HepG2 (cell line): ENCODE results near the gene RICTOR. TPM values are rescaled to one million over a fixed set of nuclear protein-coding genes. Genes with fewer than 3 reads are reported as not detected.

ENCODE experiments used
- ARHGAP35 ChIP-seq: sonication (generic); formaldehyde crosslinking; IDR thresholded peaks from 2 replicates; pipeline ENCODE4 v1.9.0; 2022; ENCODE audit warnings: mild to moderate bottlenecking, inconsistent platforms, moderate library complexity, missing genetic modification reagents, borderline replicate concordance
- DR1 ChIP-seq: sonication (generic); formaldehyde crosslinking; IDR thresholded peaks from 2 replicates; pipeline ENCODE4 v1.8.0; 2021; ENCODE audit warnings: mild to moderate bottlenecking, missing genetic modification reagents, inconsistent platforms
- GPN1 ChIP-seq: sonication (generic); formaldehyde crosslinking; IDR thresholded peaks from 2 replicates; pipeline ENCODE4 v1.5.1; 2020; ENCODE audit warnings: missing genetic modification reagents, borderline replicate concordance
- HMG20A ChIP-seq: IDR thresholded peaks from 2 replicates; pipeline ENCODE4 v1.6.1; 2016; ENCODE audit warnings: borderline replicate concordance
- NFIC ChIP-seq: IDR thresholded peaks from 2 replicates; pipeline ENCODE4 v1.6.1; 2012; ENCODE audit warnings: mild to moderate bottlenecking, low read length, inconsistent platforms
- PHB2 ChIP-seq: fragments of 450-650 bp; IDR thresholded peaks from 2 replicates; pipeline ENCODE4 v1.6.1; 2018; ENCODE audit not compliant: partially characterized antibody
- U2AF2 ChIP-seq: fragments of 200-400 bp; formaldehyde crosslinking; IDR thresholded peaks from 2 replicates; pipeline ENCODE4 v1.6.1; 2017; ENCODE audit warnings: low read depth, mild to moderate bottlenecking, low read length
- ZBTB49 ChIP-seq: sonication (generic); formaldehyde crosslinking; IDR thresholded peaks from 2 replicates; pipeline ENCODE4 v1.4.0; 2020; ENCODE audit warnings: missing genetic modification reagents, borderline replicate concordance
- ZNF10 ChIP-seq: sonication (generic); formaldehyde crosslinking; IDR thresholded peaks from 2 replicates; pipeline ENCODE4 v1.4.0; 2020; ENCODE audit warnings: mild to moderate bottlenecking, low read depth, missing genetic modification reagents, borderline replicate concordance
- ZNF44 ChIP-seq: sonication (generic); formaldehyde crosslinking; IDR thresholded peaks from 2 replicates; pipeline ENCODE4 v1.5.1; 2020; ENCODE audit warnings: mild to moderate bottlenecking, missing genetic modification reagents
- polyA plus RNA-seq, 8 experiments: library from polyadenylated mRNA; depleted of rRNA in 3 of 8; stranded (reverse) in 7 of 8; unstranded in 1 of 8; fragments of >200 nt; fragmentation: Illumina TruSeq in 4 of 8; extraction: Trizol in 4 of 8; gene quantifications; 2 replicates each; pipeline versions ENCODE4 v1.2.1 to v1.2.3, GENCODE V29; 2011 to 2016; ENCODE audit warnings: low read depth in 4 of 8, missing spikeins in 1 of 8, mixed read lengths in 1 of 8; ENCODE audit not compliant: insufficient read depth in 1 of 8
- total RNA-seq, 5 experiments: library from RNA; depleted of rRNA; stranded (reverse); fragments of >200 nt; fragmentation: Illumina TruSeq; extraction: Trizol; gene quantifications; 2 replicates each; pipeline ENCODE4 v1.2.3, GENCODE V29; 2016; ENCODE audit warnings: low read depth in 1 of 5
- TF ChIP-seq, protein P1 (sequence below), 2 experiments: sonication (generic) in 1 of 2; formaldehyde crosslinking in 1 of 2; IDR thresholded peaks; 2 replicates each; pipeline versions ENCODE4 v1.6.1 to v1.9.0; 2014 to 2022; ENCODE audit warnings: antibody characterized with exemption in 1 of 2, borderline replicate concordance in 1 of 2, inconsistent platforms in 1 of 2, low read depth in 1 of 2, missing genetic modification reagents in 1 of 2
- TF ChIP-seq, protein P2 (sequence below): IDR thresholded peaks from 2 replicates; pipeline ENCODE4 v1.6.1; 2012; ENCODE audit warnings: low read depth, low read length, improper control_type of control experiment
- TF ChIP-seq, protein P3 (sequence below): IDR thresholded peaks from 2 replicates; pipeline ENCODE4 v1.6.1; 2016
- TF ChIP-seq, protein P4 (sequence below): sonication (generic); formaldehyde crosslinking; IDR thresholded peaks from 2 replicates; pipeline ENCODE4 v1.4.0; 2020; ENCODE audit warnings: mild to moderate bottlenecking, missing genetic modification reagents

Gene RICTOR
- total and polyA plus RNA-seq, 2 of the 13 experiments (the other 11 are each of a cell fraction or from before 2014, with no cell fraction given), result 10.7 to 15.4 TPM

GRCh38 chr5:39100851-39101396 lies 26.7 kb upstream of the RICTOR start (continued):
- TF ChIP-seq, protein P1, sequence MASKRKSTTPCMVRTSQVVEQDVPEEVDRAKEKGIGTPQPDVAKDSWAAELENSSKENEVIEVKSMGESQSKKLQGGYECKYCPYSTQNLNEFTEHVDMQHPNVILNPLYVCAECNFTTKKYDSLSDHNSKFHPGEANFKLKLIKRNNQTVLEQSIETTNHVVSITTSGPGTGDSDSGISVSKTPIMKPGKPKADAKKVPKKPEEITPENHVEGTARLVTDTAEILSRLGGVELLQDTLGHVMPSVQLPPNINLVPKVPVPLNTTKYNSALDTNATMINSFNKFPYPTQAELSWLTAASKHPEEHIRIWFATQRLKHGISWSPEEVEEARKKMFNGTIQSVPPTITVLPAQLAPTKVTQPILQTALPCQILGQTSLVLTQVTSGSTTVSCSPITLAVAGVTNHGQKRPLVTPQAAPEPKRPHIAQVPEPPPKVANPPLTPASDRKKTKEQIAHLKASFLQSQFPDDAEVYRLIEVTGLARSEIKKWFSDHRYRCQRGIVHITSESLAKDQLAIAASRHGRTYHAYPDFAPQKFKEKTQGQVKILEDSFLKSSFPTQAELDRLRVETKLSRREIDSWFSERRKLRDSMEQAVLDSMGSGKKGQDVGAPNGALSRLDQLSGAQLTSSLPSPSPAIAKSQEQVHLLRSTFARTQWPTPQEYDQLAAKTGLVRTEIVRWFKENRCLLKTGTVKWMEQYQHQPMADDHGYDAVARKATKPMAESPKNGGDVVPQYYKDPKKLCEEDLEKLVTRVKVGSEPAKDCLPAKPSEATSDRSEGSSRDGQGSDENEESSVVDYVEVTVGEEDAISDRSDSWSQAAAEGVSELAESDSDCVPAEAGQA (IDR thresholded peaks at IDR 0.05; ENCODE audit: low read depth), result no peak
- TF ChIP-seq, protein P1 (CRISPR knock-in tag; IDR thresholded peaks at IDR 0.05; ENCODE audit: borderline replicate concordance), result no peak
- TF ChIP-seq ARHGAP35 (CRISPR knock-in tag), result no peak
- TF ChIP-seq ZNF44, result no peak
- no peak for TF ChIP-seq PHB2
- TF ChIP-seq, protein P2, sequence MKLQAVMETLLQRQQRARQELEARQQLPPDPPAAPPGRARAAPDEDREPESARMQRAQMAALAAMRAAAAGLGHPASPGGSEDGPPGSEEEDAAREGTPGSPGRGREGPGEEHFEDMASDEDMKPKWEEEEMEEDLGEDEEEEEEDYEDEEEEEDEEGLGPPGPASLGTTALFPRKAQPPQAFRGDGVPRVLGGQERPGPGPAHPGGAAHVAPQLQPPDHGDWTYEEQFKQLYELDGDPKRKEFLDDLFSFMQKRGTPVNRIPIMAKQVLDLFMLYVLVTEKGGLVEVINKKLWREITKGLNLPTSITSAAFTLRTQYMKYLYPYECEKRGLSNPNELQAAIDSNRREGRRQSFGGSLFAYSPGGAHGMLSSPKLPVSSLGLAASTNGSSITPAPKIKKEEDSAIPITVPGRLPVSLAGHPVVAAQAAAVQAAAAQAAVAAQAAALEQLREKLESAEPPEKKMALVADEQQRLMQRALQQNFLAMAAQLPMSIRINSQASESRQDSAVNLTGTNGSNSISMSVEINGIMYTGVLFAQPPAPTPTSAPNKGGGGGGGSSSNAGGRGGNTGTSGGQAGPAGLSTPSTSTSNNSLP, result 0 out of 2 replicates have a peak, but pooled peaks have one; percentile 41
- TF ChIP-seq, protein P3, sequence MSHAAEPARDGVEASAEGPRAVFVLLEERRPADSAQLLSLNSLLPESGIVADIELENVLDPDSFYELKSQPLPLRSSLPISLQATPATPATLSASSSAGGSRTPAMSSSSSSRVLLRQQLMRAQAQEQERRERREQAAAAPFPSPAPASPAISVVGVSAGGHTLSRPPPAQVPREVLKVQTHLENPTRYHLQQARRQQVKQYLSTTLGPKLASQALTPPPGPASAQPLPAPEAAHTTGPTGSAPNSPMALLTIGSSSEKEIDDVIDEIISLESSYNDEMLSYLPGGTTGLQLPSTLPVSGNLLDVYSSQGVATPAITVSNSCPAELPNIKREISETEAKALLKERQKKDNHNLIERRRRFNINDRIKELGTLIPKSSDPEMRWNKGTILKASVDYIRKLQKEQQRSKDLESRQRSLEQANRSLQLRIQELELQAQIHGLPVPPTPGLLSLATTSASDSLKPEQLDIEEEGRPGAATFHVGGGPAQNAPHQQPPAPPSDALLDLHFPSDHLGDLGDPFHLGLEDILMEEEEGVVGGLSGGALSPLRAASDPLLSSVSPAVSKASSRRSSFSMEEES (CRISPR knock-in tag), result no peak
- TF ChIP-seq DR1, result no peak
- TF ChIP-seq ZBTB49, result no peak
- TF ChIP-seq GPN1 (CRISPR knock-in tag), result no peak
- TF ChIP-seq NFIC, result no peak; the same call in 1 of the 2 replicates
- TF ChIP-seq, protein P4, sequence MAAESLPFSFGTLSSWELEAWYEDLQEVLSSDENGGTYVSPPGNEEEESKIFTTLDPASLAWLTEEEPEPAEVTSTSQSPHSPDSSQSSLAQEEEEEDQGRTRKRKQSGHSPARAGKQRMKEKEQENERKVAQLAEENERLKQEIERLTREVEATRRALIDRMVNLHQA (CRISPR knock-in tag), result no peak
- peak; percentile 78; the same call in 1 of the 2 replicates for TF ChIP-seq HMG20A (CRISPR knock-in tag)
- TF ChIP-seq ZNF10 (CRISPR knock-in tag), result no peak
- no peak for TF ChIP-seq U2AF2
